Measurements from ENCODE around the gene GRAP2.

GRAP2 gene

GRCh38 chr22:40008726-40009291, 107.9 kb downstream of the GRAP2 start:
- no peak for TF ChIP-seq CTCF (IDR thresholded peaks at IDR 0.05; ENCODE audit: insufficient read depth, low read length, missing control alignments)
- H3K4me3 ChIP-seq (ENCODE audit: low read depth, low read length): no peak overlapping the region
- DNase-seq (ENCODE audit: low read depth, low spot score): no peak
- POLR2A ChIA-PET: no interaction called here
- CTCF ChIA-PET: interaction anchor here (1.2 to 3.8 kb wide), 5 partner anchors 12 to 474 kb away, joined by 3 to 24 read pairs (median 8); no protein-coding TSS in a partner anchor

- H3K4me3 ChIP-seq (ENCODE audit: low read depth, low read length): no peak overlapping the region
- TF ChIP-seq CTCF (IDR thresholded peaks at IDR 0.05; ENCODE audit: insufficient read depth, low read length, missing control alignments): no peak
- DNase-seq (ENCODE audit: low read depth, low spot score): no peak
- ChIA-PET POLR2A (no interaction called here), CTCF (interaction anchor here (0.8 to 3.8 kb wide), 6 partner anchors 12 to 479 kb away, joined by 3 to 24 read pairs (median 6); no protein-coding TSS in a partner anchor)
Observed at GRCh38 chr22:40009292-40009774, 108.4 kb downstream of the GRAP2 start.

- POLR2A ChIA-PET: no interaction called here
- DNase-seq (ENCODE audit: low read depth, low spot score): no peak
- CTCF ChIA-PET: interaction anchor here (0.8 to 3.8 kb wide), 7 partner anchors 11 to 481 kb away, joined by 3 to 24 read pairs (median 4); no protein-coding TSS in a partner anchor
- H3K4me3 ChIP-seq (ENCODE audit: low read depth, low read length): no peak overlapping the region
- TF ChIP-seq CTCF (IDR thresholded peaks at IDR 0.05; ENCODE audit: insufficient read depth, low read length, missing control alignments): no peak
Observed at GRCh38 chr22:40009951-40010671, 109.2 kb downstream of the GRAP2 start.

GRCh38 chr22:40010746-40011145, 109.9 kb downstream of the GRAP2 start:
- DNase-seq (ENCODE audit: low read depth, low spot score): no peak
- ChIA-PET POLR2A (no interaction called here), CTCF (interaction anchor here (1.0 to 3.8 kb wide), 5 partner anchors 13 to 482 kb away, joined by 3 to 24 read pairs (median 8); no protein-coding TSS in a partner anchor)
- no peak overlapping the region for H3K4me3 ChIP-seq (ENCODE audit: low read depth, low read length)
- TF ChIP-seq CTCF (IDR thresholded peaks at IDR 0.05; ENCODE audit: insufficient read depth, low read length, missing control alignments): no peak

GRCh38 chr22:40014667-40015248, 113.9 kb downstream of the GRAP2 start:
- ChIA-PET POLR2A (no interaction called here), CTCF (interaction anchor here (4.5 kb wide), 1 partner anchor 10 kb away, joined by 27 read pairs; no protein-coding TSS in a partner anchor)
- no peak for TF ChIP-seq CTCF (IDR thresholded peaks at IDR 0.05; ENCODE audit: insufficient read depth, low read length, missing control alignments)
- no peak overlapping the region for H3K4me3 ChIP-seq (ENCODE audit: low read depth, low read length)
- DNase-seq (ENCODE audit: low read depth, low spot score): no peak
